Heart right ventricle (tissue), 16 donors: ENCODE measurements around the gene SLC17A9. TPM values are rescaled to one million over a fixed set of nuclear protein-coding genes. Genes with fewer than 3 reads are reported as not detected.

Experiments
- ATAC-seq, 8 donors: fragments of 200-7000 bp; cut with Tn5 transposase; one replicate each; pipeline ENCODE4 v1.9.1; 2020; ENCODE audit warnings: mild to moderate bottlenecking in 8 of 8, moderate library complexity in 8 of 8, moderate number of reproducible peaks in 1 of 8
- DNase-seq, 2 donors: peaks; one replicate each; pipeline ENCODE4 v3.0.0-alpha.2; 2020
- H3K27ac ChIP-seq, 10 donors: fragments of 200-600 bp; sonication (generic) in 2 of 10; one replicate each; pipeline versions ENCODE4 v1.5.0 to v1.8.0; 2020 to 2022; ENCODE audit warnings: mild to moderate bottlenecking in 3 of 10
- H3K27me3 ChIP-seq, 7 donors: fragments of 200-600 bp; one replicate each; pipeline ENCODE4 v1.8.0; 2021 to 2022; ENCODE audit warnings: mild to moderate bottlenecking in 2 of 7
- H3K36me3 ChIP-seq, 9 donors: fragments of 200-600 bp; sonication (generic) in 1 of 9; one replicate each; pipeline versions ENCODE4 v1.5.0 to v1.8.0; 2020 to 2022; ENCODE audit warnings: mild to moderate bottlenecking in 2 of 9
- H3K4me1 ChIP-seq, 9 donors: fragments of 200-600 bp; sonication (generic) in 1 of 9; one replicate each; pipeline versions ENCODE4 v1.5.0 to v1.8.0; 2020 to 2022; ENCODE audit warnings: mild to moderate bottlenecking in 4 of 9
- H3K4me3 ChIP-seq, 10 donors: fragments of 200-600 bp; sonication (generic) in 2 of 10; one replicate each; pipeline versions ENCODE4 v1.5.0 to v1.8.0; 2020 to 2022; ENCODE audit warnings: mild to moderate bottlenecking in 7 of 10, moderate library complexity in 2 of 10
- H3K9me3 ChIP-seq, 11 donors: fragments of 200-600 bp in 10 of 11; sonication (generic) in 2 of 11; one replicate each; pipeline versions ENCODE4 v1.5.0 to v1.8.0; 2013 to 2022; ENCODE audit warnings: mild to moderate bottlenecking in 2 of 11, control low read depth in 1 of 11, moderate library complexity in 1 of 11
- CTCF ChIP-seq, 9 donors: fragments of 200-600 bp; sonication (generic) in 2 of 9; IDR thresholded peaks; one replicate each; pipeline versions ENCODE4 v1.5.0 to v1.8.0; 2021 to 2022; ENCODE audit warnings: antibody characterized with exemption in 9 of 9, mild to moderate bottlenecking in 5 of 9, moderate library complexity in 1 of 9
- WGBS, 2 donors: extraction: QIAGEN DNeasy Blood & Tissue Kit; methylation state at CpG; one replicate each; pipeline ENCODE4 v1.1.7; 2013; ENCODE audit warnings: inconsistent platforms in 1 of 2; 5-methylcytosine and 5-hydroxymethylcytosine counted together
- intact Hi-C, 10 donors: fragments of 100-400 bp; cut with DNase I; formaldehyde crosslinking; loops; one replicate each; pipeline versions ENCODE4 v1.11.1 to v1.14.2; 2022
- polyA plus RNA-seq, 2 donors: library from polyadenylated mRNA; stranded (reverse); fragments of 200-250 nt; gene quantifications; one replicate each; pipeline ENCODE4 v1.2.3, GENCODE V29; 2013
- total RNA-seq, 10 donors: library from RNA; stranded (reverse); fragmentation: NEBNext Ultra II Directional in 3 of 10; extraction: Animal tissue kit (Norgen Biotek cat#: 25700) in 3 of 10; gene quantifications; one replicate each; pipeline versions ENCODE4 v1.2.1 to v1.2.4, GENCODE V29; 2021 to 2023
- donor health status: Arrhythmogenic right ventricular cardiomyopathy.
- donor health status: ischemic (EF 13 %, LVEDD 7.1; RV severe dilation, severe dysfunction).
- donor health status: healthy with polysubstance abuse.
- donor health status: DM: no; HTN: yes; CAD: no.
- donor health status: DM: no; HTN: no; CAD: no.
- donor health status: ischemic (EF 25% LVEDD 6.9; RV normal size, moderate dysfunction).
- donor health status: ischemic (EF 25% LVEDD 5.7; RV mildly dilated, moderate dysfunction).
- donor health status: healthy.
- donor health status: DM: yes; HTN: yes; CAD: no.
- donor health status: Ischemic cardiomyopathy.
- donor health status: ischemic (EF 35%, LVEDD 5.7; RV mildly dilated, moderate dysfunction).
- donor health status: nonischemic (EF 11% LVEDD 7.7; RV severe dilation, severe dysfunction).
- donor health status: DM: yes; HTN: yes; CAD: no.
- donor health status: PGD.
- donor health status: ischemic (EF 29% LVEDD 5.4; RV normal size, mild dysfunction).
- donor health status: nonischemic (EF 23%, LVEDD 6.1; RV moderate dilation, normal function).

Gene SLC17A9
- total and polyA plus RNA-seq, 12 donors: 0.19 to 8.3 (median 1.0) TPM

- intact Hi-C loops: loop anchor here in 8 of 10 donors (1.0 to 2.0 kb wide), 3 partner anchors 36 to 73 kb away; no protein-coding TSS in a partner anchor
These were observed 20.6 kb downstream of the SLC17A9 start for GRCh38 chr20:62972845-62973745.

GRCh38 chr20:62975251-62975760 lies 22.8 kb downstream of the SLC17A9 start:
- Histone ChIP-seq H3K4me3 (no peak overlapping the region), H3K4me1 (peaks cover 0 to 19% (median 8%) of the 10 kb centered on the region in 9 donors), H3K9me3 (no peaks in the 10 kb centered on the region), H3K36me3 (no peaks in the 10 kb centered on the region), H3K27ac (no peak overlapping the region), H3K27me3 (peaks cover 18 to 97% (median 87%) of the 10 kb centered on the region in 7 donors)
- no peak for TF ChIP-seq CTCF (IDR thresholded peaks at IDR 0.05)
- no peak for ATAC-seq
- intact Hi-C loops: no loop called here
- DNase-seq: no peak
- WGBS, 2 donors: 60 to 64% methylated on average over 10 of the region's 10 CpGs

More at GRCh38 chr20:62972845-62973745, 20.6 kb downstream of the SLC17A9 start:
- H3K36me3 ChIP-seq: no peaks in the 10 kb centered on the region
- WGBS, 2 donors: 16 to 18% methylated on average over 47 to 48 of the region's 48 CpGs
- H3K4me3 ChIP-seq: peak overlapping the region in 9 of 10 donors; percentile 13 to 45 (median 30)
- peaks cover 0 to 15% (median 8%) of the 10 kb centered on the region in 9 donors for H3K4me1 ChIP-seq
- TF ChIP-seq CTCF (IDR thresholded peaks at IDR 0.05): no peak
- no peak for DNase-seq
- peaks cover 14 to 83% (median 71%) of the 10 kb centered on the region in 7 donors for H3K27me3 ChIP-seq
- ATAC-seq: peak in 3 of 8 donors; percentile 2 to 5 (median 5)
- no peaks in the 10 kb centered on the region for H3K9me3 ChIP-seq
- no peak overlapping the region for H3K27ac ChIP-seq

- DNase-seq: no peak
- TF ChIP-seq CTCF (IDR thresholded peaks at IDR 0.05): no peak
- WGBS, 2 donors: 67 to 69% methylated on average over 8 to 9 of the region's 9 CpGs
- ATAC-seq: no peak
- intact Hi-C loops: no loop called here
- Histone ChIP-seq H3K36me3 (no peaks in the 10 kb centered on the region), H3K9me3 (no peaks in the 10 kb centered on the region), H3K4me3 (no peak overlapping the region), H3K27ac (no peak overlapping the region), H3K27me3 (peaks cover 18 to 97% (median 87%) of the 10 kb centered on the region in 7 donors), H3K4me1 (peaks cover 0 to 19% (median 8%) of the 10 kb centered on the region in 9 donors)
These were observed 23.5 kb downstream of the SLC17A9 start for GRCh38 chr20:62975812-62976508.

GRCh38 chr20:62976886-62977285 lies 24.4 kb downstream of the SLC17A9 start:
- no peak for ATAC-seq
- Histone ChIP-seq H3K36me3 (no peaks in the 10 kb centered on the region), H3K9me3 (no peaks in the 10 kb centered on the region), H3K4me3 (no peak overlapping the region), H3K4me1 (peaks cover 0 to 19% (median 8%) of the 10 kb centered on the region in 9 donors), H3K27me3 (peaks cover 18 to 98% (median 92%) of the 10 kb centered on the region in 7 donors), H3K27ac (no peak overlapping the region)
- WGBS, 2 donors: 82 to 86% methylated on average over 16 of the region's 16 CpGs
- no peak for TF ChIP-seq CTCF (IDR thresholded peaks at IDR 0.05)
- no peak for DNase-seq
- intact Hi-C loops: no loop called here
